Stomach (tissue), 9 donors: ENCODE measurements around the gene MFAP4. TPM values are rescaled to one million over a fixed set of nuclear protein-coding genes. Genes with fewer than 3 reads are reported as not detected.

ENCODE experiments used
- DNase-seq, 2 donors: peaks; one replicate each; pipeline versions ENCODE4 v3.0.0 to v3.0.0-alpha.2; 2013 to 2019
- H3K27ac ChIP-seq, 5 donors: fragments of 200-600 bp in 4 of 5; sonication (generic) in 4 of 5; one replicate each; pipeline ENCODE4 v1.5.1; 2013 to 2019; ENCODE audit warnings: mild to moderate bottlenecking in 1 of 5, moderate library complexity in 1 of 5
- H3K27me3 ChIP-seq, 3 donors: fragments of 200-600 bp; sonication (generic); one replicate each; pipeline ENCODE4 v1.5.1; 2017 to 2019; ENCODE audit warnings: mixed run types in 1 of 3
- H3K36me3 ChIP-seq, 4 donors: fragments of 200-600 bp; sonication (generic); 1 replicate in 3 of 4; 2 replicates in 1 of 4; pipeline ENCODE4 v1.5.1; 2016 to 2019
- H3K4me1 ChIP-seq, 4 donors: fragments of 200-600 bp; sonication (generic); one replicate each; pipeline ENCODE4 v1.5.1; 2016 to 2019
- H3K4me3 ChIP-seq, 4 donors: fragments of 200-600 bp; sonication (generic) in 3 of 4; one replicate each; pipeline ENCODE4 v1.5.1; 2016 to 2019; ENCODE audit warnings: mild to moderate bottlenecking in 1 of 4
- H3K9me3 ChIP-seq, 4 donors: fragments of 200-600 bp; sonication (generic); one replicate each; pipeline ENCODE4 v1.5.1; 2016 to 2019
- CTCF ChIP-seq, 7 experiments: fragments of 450-650 bp in 4 of 7; fragments of 200-600 bp in 3 of 7; sonication (generic) in 3 of 7; IDR thresholded peaks; one replicate each; pipeline ENCODE4 v1.5.1; 2016 to 2019; ENCODE audit warnings: antibody characterized with exemption in 7 of 7, control low read depth in 2 of 7, mild to moderate bottlenecking in 1 of 7
- EP300 ChIP-seq: sonication (generic); formaldehyde crosslinking; IDR thresholded peaks from one replicate; pipeline ENCODE4 v1.6.1; 2017; ENCODE audit warnings: antibody characterized with exemption
- POLR2A ChIP-seq, 4 donors: fragments of 450-650 bp; IDR thresholded peaks; one replicate each; pipeline ENCODE4 v1.6.1; 2016; ENCODE audit warnings: antibody characterized with exemption in 4 of 4, control low read depth in 2 of 4, mild to moderate bottlenecking in 1 of 4, moderate library complexity in 1 of 4
- POLR2AphosphoS5 ChIP-seq, 3 donors: sonication (generic); formaldehyde crosslinking; IDR thresholded peaks; one replicate each; pipeline ENCODE4 v1.6.1; 2016; ENCODE audit warnings: antibody characterized with exemption in 3 of 3
- WGBS, 5 donors: extraction: QIAGEN DNeasy Blood & Tissue Kit in 3 of 5; methylation state at CpG; one replicate each; pipeline versions ENCODE4 v1.1.5 to v1.1.7; 2013 to 2018; 5-methylcytosine and 5-hydroxymethylcytosine counted together
- intact Hi-C: fragments of 100-400 bp; cut with DNase I; formaldehyde crosslinking; loops from one replicate; pipeline ENCODE4 v1.15.1; 2023; ENCODE audit warnings: low total_unique reads
- polyA plus RNA-seq, 3 donors: library from polyadenylated mRNA; stranded (reverse); fragments of 200-250 nt; gene quantifications; one replicate each; pipeline ENCODE4 v1.2.3, GENCODE V29; 2013
- small RNA-seq, 4 donors: library from RNA; depleted of rRNA; stranded (forward); fragments of <200 nt; gene quantifications; one replicate each; pipeline ENCODE3, GENCODE V24; 2016
- total RNA-seq, 5 donors: library from RNA; depleted of rRNA; stranded (reverse); fragments of >200 nt; gene quantifications; one replicate each; pipeline versions ENCODE4 v1.1.0 to v1.2.3, GENCODE V29; 2014 to 2016
- donor health status: healthy with polysubstance abuse.
- donor health status: Bipolar disorder and iron deficiency.
- donor health status: healthy.

The MFAP4 gene
- total and polyA plus RNA-seq, 8 donors: 29.3 to 125 (median 55.4) TPM

DNA sequence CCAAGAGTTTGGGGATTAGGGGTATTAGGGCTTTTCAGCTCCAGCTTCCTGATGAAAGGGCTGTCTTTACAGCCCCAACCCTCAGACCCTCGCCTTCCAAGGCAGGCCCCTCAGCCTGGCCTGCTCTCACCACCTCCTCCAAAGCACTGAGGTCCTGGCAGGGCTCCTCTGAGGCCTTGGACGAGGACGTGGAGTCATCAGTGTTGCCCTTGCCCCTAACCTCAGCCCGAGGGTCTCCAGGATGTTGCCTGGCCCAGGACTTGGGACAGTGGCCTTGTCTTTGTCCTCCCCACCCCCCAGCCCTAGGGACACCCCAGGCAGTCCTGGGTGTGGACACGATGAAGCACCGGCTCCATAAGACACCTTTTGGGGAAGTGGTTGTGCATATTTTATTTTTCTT is 52.7 kb downstream of the MFAP4 start:
- Histone ChIP-seq H3K9me3 (no peaks in the 10 kb centered on the region), H3K4me1 (peaks cover 0 to 17% (median 6%) of the 10 kb centered on the region in 4 donors), H3K27me3 (no peaks in the 10 kb centered on the region), H3K27ac (no peak overlapping the region), H3K36me3 (peaks cover 0 to 50% (median 40%) of the 10 kb centered on the region in 4 donors), H3K4me3 (no peak overlapping the region)
- TF ChIP-seq POLR2AphosphoS5 (IDR thresholded peaks at IDR 0.05) (no peak), CTCF (IDR thresholded peaks at IDR 0.05) (no peak), EP300 (no peak), POLR2A (IDR thresholded peaks at IDR 0.05) (no peak)
- DNase-seq: no peak
- intact Hi-C loops: no loop called here
- WGBS, 5 donors: 68 to 91% (median 87%) methylated on average over 6 of the region's 6 CpGs

DNA sequence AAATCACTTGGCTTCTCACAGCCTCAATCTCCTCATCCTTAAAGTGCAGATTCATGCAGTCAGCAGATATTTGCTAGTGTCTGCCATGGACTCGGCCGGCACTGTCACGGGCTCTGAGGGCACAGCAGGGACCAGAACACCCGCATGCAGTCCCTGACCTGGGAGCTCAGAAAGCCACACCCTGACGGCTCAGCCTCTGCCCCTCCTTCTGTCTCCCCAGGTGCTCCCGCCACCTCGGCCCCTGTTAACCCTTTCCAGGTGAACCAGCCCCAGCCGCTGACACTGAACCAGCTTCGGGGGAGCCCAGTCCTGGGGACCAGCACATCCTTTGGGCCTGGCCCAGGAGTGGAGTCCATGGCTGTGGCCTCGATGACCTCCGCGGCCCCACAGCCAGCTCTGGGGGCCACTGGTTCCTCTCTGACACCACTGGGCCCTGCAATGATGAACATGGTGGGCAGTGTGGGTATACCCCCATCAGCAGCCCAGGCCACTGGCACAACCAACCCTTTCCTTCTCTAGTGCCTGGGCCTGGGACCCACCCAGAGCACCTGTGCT is 53.2 kb downstream of the MFAP4 start:
- Histone ChIP-seq H3K36me3 (peaks cover 0 to 55% (median 45%) of the 10 kb centered on the region in 4 donors), H3K9me3 (no peaks in the 10 kb centered on the region), H3K27ac (no peak overlapping the region), H3K4me1 (peaks cover 0 to 17% (median 6%) of the 10 kb centered on the region in 4 donors), H3K4me3 (no peak overlapping the region), H3K27me3 (no peaks in the 10 kb centered on the region)
- peak in 1 of 2 donors; percentile 22 for DNase-seq
- 79 to 91% (median 82%) methylated on average over 12 of the region's 12 CpGs for WGBS, 5 donors
- intact Hi-C loops: no loop called here
- no peak for TF ChIP-seq POLR2A (IDR thresholded peaks at IDR 0.05)
- TF ChIP-seq EP300: no peak
- no peak for TF ChIP-seq CTCF (IDR thresholded peaks at IDR 0.05)
- TF ChIP-seq POLR2AphosphoS5 (IDR thresholded peaks at IDR 0.05): no peak

Small RNAs within 50 kb of the gene (small RNA-seq; reads per million reads assigned to genes)
- gene MIR1180: 6.3 to 25.6 (median 7.0) reads per million in 4 donors
- gene RF00537: 0 reads per million in 4 donors

Other genes starting within 250 kb of the MFAP4 start
- 10 to 100 TPM; 24.5 to 71.9 (median 32.1) TPM for gene EPN2, start 149.8 kb downstream of the MFAP4 start, total RNA-seq
- gene EPN2, start 149.8 kb downstream of the MFAP4 start, polyA plus RNA-seq: 10 to 100 TPM; 10.7 to 21.1 (median 11.9) TPM
- gene B9D1, start 24.5 kb downstream of the MFAP4 start, total RNA-seq: 10 to 100 TPM in 3 of 5 donors, not detected in 2; 10.9 to 22.8 (median 21.3) TPM
- gene B9D1, start 24.5 kb downstream of the MFAP4 start, polyA plus RNA-seq: 10 to 100 TPM; 10.9 to 18.4 (median 15.1) TPM
- gene MAPK7, start 8.7 kb downstream of the MFAP4 start, total RNA-seq: 100 to 1,000 TPM in 2 of 5 donors, 10 to 100 TPM in 3; 24.0 to 221 (median 40.2) TPM
- 10 to 100 TPM; 10.3 to 13.4 (median 11.3) TPM for gene MAPK7, start 8.7 kb downstream of the MFAP4 start, polyA plus RNA-seq
- gene RNF112, start 24.0 kb upstream of the MFAP4 start, total RNA-seq: 1 to 10 TPM in 2 of 5 donors, under 1 TPM in 1, not detected in 2; 0.45 to 4.4 (median 1.7) TPM
- 1 to 10 TPM; 2.1 to 5.0 (median 2.2) TPM for gene RNF112, start 24.0 kb upstream of the MFAP4 start, polyA plus RNA-seq
- 1 to 10 TPM in 1 of 5 donors, under 1 TPM in 2, not detected in 2; 0.29 to 1.3 (median 0.55) TPM for gene SLC47A1, start 146.7 kb upstream of the MFAP4 start, total RNA-seq
- 1 to 10 TPM in 2 of 3 donors, under 1 TPM in 1; 0.25 to 1.3 (median 1.1) TPM for gene SLC47A1, start 146.7 kb upstream of the MFAP4 start, polyA plus RNA-seq